ENCODE results near the gene TTC27. TPM values are rescaled to one million over a fixed set of nuclear protein-coding genes. Genes with fewer than 3 reads are reported as not detected.
A peak's percentile ranks its signal among the peaks of the same experiment; 100 is the strongest.

TTC27 gene
- total and polyA plus RNA-seq, 3 experiments from 2014 or later: 22.1 to 41.7 (median 40.9) TPM

GRCh38 chr2:32783933-32784332 is 156.1 kb downstream of the TTC27 start:
- POLR2A ChIA-PET: no interaction called here

GRCh38 chr2:32787207-32787606 is 159.4 kb downstream of the TTC27 start:
- no peaks in the 10 kb centered on the region for H3K27me3 Mint-ChIP-seq

More at GRCh38 chr2:32783933-32784332, 156.1 kb downstream of the TTC27 start:
- no peak for DNase-seq
- Histone ChIP-seq H3K4me1 (ENCODE audit: insufficient read depth, low read length) (no peaks in the 10 kb centered on the region), H3K4me3 (ENCODE audit: low read length) (no peak overlapping the region), H3K27ac (ENCODE audit: low read depth, low read length) (no peak overlapping the region), H3K27me3 (ENCODE audit: insufficient read depth, low read length, poor library complexity, severe bottlenecking) (no peaks in the 10 kb centered on the region), H3K9me3 (ENCODE audit: low read length) (peaks cover 3% of the 10 kb centered on the region), H3K36me3 (ENCODE audit: insufficient read depth, low read length) (peaks cover 24% of the 10 kb centered on the region)
- no peak overlapping the region for H3K27ac Mint-ChIP-seq
- H3K4me3 Mint-ChIP-seq: no peak overlapping the region
- H3K36me3 Mint-ChIP-seq: peaks cover 51 to 80% (median 74%) of the 10 kb centered on the region in 3 donors
- H3K27me3 Mint-ChIP-seq: no peaks in the 10 kb centered on the region
- peaks cover 0 to 1% (median 0%) of the 10 kb centered on the region in 3 donors for H3K4me1 Mint-ChIP-seq
- peaks cover 0 to 17% (median 13%) of the 10 kb centered on the region in 5 donors for H3K9me3 Mint-ChIP-seq
- CTCF ChIA-PET: no interaction called here

DNA sequence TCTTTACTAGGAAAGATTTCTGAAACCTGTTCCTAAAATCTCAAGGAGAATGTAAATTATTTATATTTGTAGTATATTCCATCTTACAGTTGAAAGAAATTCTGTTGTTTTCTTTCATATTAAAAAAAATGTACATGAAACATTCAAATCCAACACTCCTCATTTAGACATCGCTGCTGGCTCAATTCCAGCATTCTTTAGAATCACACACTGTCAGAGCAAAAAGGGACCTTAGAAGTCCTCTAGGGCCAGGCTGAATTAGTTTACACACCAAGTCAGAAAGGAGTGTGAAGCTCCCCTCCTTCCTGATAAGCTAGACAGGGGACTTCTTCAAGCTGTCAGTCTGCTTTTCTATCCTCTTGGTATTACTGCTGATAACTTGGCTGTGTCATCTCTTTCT is 160.3 kb downstream of the TTC27 start:
- peaks cover 50 to 77% (median 54%) of the 10 kb centered on the region in 3 donors for H3K36me3 Mint-ChIP-seq
- Histone ChIP-seq H3K4me3 (ENCODE audit: low read length) (no peak overlapping the region), H3K36me3 (ENCODE audit: insufficient read depth, low read length) (peaks cover 5% of the 10 kb centered on the region), H3K27me3 (ENCODE audit: insufficient read depth, low read length, poor library complexity, severe bottlenecking) (no peaks in the 10 kb centered on the region), H3K4me1 (ENCODE audit: insufficient read depth, low read length) (no peaks in the 10 kb centered on the region), H3K27ac (ENCODE audit: low read depth, low read length) (no peak overlapping the region), H3K9me3 (ENCODE audit: low read length) (no peaks in the 10 kb centered on the region)
- H3K27me3 Mint-ChIP-seq: no peaks in the 10 kb centered on the region
- no peak overlapping the region for H3K4me3 Mint-ChIP-seq
- DNase-seq: no peak
- H3K4me1 Mint-ChIP-seq: peaks cover 0 to 1% (median 0%) of the 10 kb centered on the region in 3 donors
- ChIA-PET POLR2A (no interaction called here), CTCF (no interaction called here)
- H3K27ac Mint-ChIP-seq: no peak overlapping the region
- no peaks in the 10 kb centered on the region for H3K9me3 Mint-ChIP-seq

More at GRCh38 chr2:32787207-32787606, 159.4 kb downstream of the TTC27 start:
- Mint-ChIP-seq H3K4me1 (peaks cover 0 to 1% (median 0%) of the 10 kb centered on the region in 3 donors), H3K36me3 (peaks cover 49 to 75% (median 57%) of the 10 kb centered on the region in 3 donors), H3K27ac (no peak overlapping the region), H3K9me3 (no peaks in the 10 kb centered on the region), H3K4me3 (no peak overlapping the region)
- CTCF ChIA-PET: no interaction called here
- Histone ChIP-seq H3K4me3 (ENCODE audit: low read length) (no peak overlapping the region), H3K9me3 (ENCODE audit: low read length) (no peaks in the 10 kb centered on the region), H3K27me3 (ENCODE audit: insufficient read depth, low read length, poor library complexity, severe bottlenecking) (no peaks in the 10 kb centered on the region), H3K4me1 (ENCODE audit: insufficient read depth, low read length) (no peaks in the 10 kb centered on the region), H3K36me3 (ENCODE audit: insufficient read depth, low read length) (peaks cover 5% of the 10 kb centered on the region), H3K27ac (ENCODE audit: low read depth, low read length) (no peak overlapping the region)
- DNase-seq: no peak
- POLR2A ChIA-PET: no interaction called here

- POLR2A ChIA-PET: no interaction called here
- Histone ChIP-seq H3K27ac (ENCODE audit: low read depth, low read length) (no peak overlapping the region), H3K4me3 (ENCODE audit: low read length) (no peak overlapping the region), H3K27me3 (ENCODE audit: insufficient read depth, low read length, poor library complexity, severe bottlenecking) (no peaks in the 10 kb centered on the region), H3K4me1 (ENCODE audit: insufficient read depth, low read length) (no peaks in the 10 kb centered on the region), H3K9me3 (ENCODE audit: low read length) (no peaks in the 10 kb centered on the region), H3K36me3 (ENCODE audit: insufficient read depth, low read length) (peaks cover 5% of the 10 kb centered on the region)
- CTCF ChIA-PET: no interaction called here
- Mint-ChIP-seq H3K27me3 (no peaks in the 10 kb centered on the region), H3K9me3 (no peaks in the 10 kb centered on the region), H3K27ac (no peak overlapping the region), H3K4me3 (no peak overlapping the region), H3K4me1 (no peaks in the 10 kb centered on the region), H3K36me3 (peaks cover 32 to 57% (median 40%) of the 10 kb centered on the region in 3 donors)
- no peak for DNase-seq
Observed at GRCh38 chr2:32792416-32792815, 164.6 kb downstream of the TTC27 start.

- Mint-ChIP-seq H3K9me3 (no peaks in the 10 kb centered on the region), H3K36me3 (peaks cover 18 to 34% (median 20%) of the 10 kb centered on the region in 3 donors), H3K27ac (no peak overlapping the region), H3K4me1 (no peaks in the 10 kb centered on the region), H3K27me3 (no peaks in the 10 kb centered on the region), H3K4me3 (no peak overlapping the region)
- Histone ChIP-seq H3K4me3 (ENCODE audit: low read length) (no peak overlapping the region), H3K36me3 (ENCODE audit: insufficient read depth, low read length) (no peaks in the 10 kb centered on the region), H3K9me3 (ENCODE audit: low read length) (no peaks in the 10 kb centered on the region), H3K27me3 (ENCODE audit: insufficient read depth, low read length, poor library complexity, severe bottlenecking) (no peaks in the 10 kb centered on the region), H3K27ac (ENCODE audit: low read depth, low read length) (no peak overlapping the region), H3K4me1 (ENCODE audit: insufficient read depth, low read length) (no peaks in the 10 kb centered on the region)
- CTCF ChIA-PET: no interaction called here
- POLR2A ChIA-PET: no interaction called here
- DNase-seq: no peak
Observed at GRCh38 chr2:32798829-32799228, 171.0 kb downstream of the TTC27 start.

DNA sequence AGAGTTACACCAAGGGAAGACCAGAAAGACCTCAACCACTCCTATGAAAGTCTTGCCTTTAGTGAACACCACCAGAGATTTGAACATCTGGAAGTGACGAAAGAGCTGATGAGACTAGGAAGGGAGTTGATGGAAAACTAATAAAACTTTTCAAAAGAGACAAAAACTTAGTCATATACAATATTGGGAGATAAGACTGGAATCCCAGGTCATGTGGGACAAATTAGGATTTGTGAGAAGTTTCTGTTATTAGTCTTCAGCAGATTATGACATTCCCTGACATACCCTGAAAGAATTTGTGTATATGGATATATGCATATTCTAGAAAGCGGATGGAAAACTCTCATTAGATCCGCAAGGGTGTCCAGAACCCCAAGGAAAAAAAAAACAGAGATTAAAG is 173.9 kb downstream of the TTC27 start:
- Mint-ChIP-seq H3K4me3 (no peak overlapping the region), H3K27me3 (no peaks in the 10 kb centered on the region), H3K4me1 (no peaks in the 10 kb centered on the region), H3K36me3 (peaks cover 0 to 18% (median 14%) of the 10 kb centered on the region in 3 donors), H3K27ac (no peak overlapping the region), H3K9me3 (no peaks in the 10 kb centered on the region)
- POLR2A ChIA-PET: no interaction called here
- DNase-seq: no peak
- Histone ChIP-seq H3K4me3 (ENCODE audit: low read length) (no peak overlapping the region), H3K4me1 (ENCODE audit: insufficient read depth, low read length) (no peaks in the 10 kb centered on the region), H3K9me3 (ENCODE audit: low read length) (no peaks in the 10 kb centered on the region), H3K27ac (ENCODE audit: low read depth, low read length) (no peak overlapping the region), H3K36me3 (ENCODE audit: insufficient read depth, low read length) (no peaks in the 10 kb centered on the region), H3K27me3 (ENCODE audit: insufficient read depth, low read length, poor library complexity, severe bottlenecking) (no peaks in the 10 kb centered on the region)
- CTCF ChIA-PET: no interaction called here

GRCh38 chr2:32802877-32803276 is 175.0 kb downstream of the TTC27 start:
- no peak for DNase-seq
- Histone ChIP-seq H3K9me3 (ENCODE audit: low read length) (no peaks in the 10 kb centered on the region), H3K36me3 (ENCODE audit: insufficient read depth, low read length) (no peaks in the 10 kb centered on the region), H3K4me1 (ENCODE audit: insufficient read depth, low read length) (no peaks in the 10 kb centered on the region), H3K27ac (ENCODE audit: low read depth, low read length) (no peak overlapping the region), H3K27me3 (ENCODE audit: insufficient read depth, low read length, poor library complexity, severe bottlenecking) (no peaks in the 10 kb centered on the region), H3K4me3 (ENCODE audit: low read length) (no peak overlapping the region)
- Mint-ChIP-seq H3K27me3 (no peaks in the 10 kb centered on the region), H3K4me1 (no peaks in the 10 kb centered on the region), H3K9me3 (no peaks in the 10 kb centered on the region), H3K36me3 (peaks cover 0 to 20% (median 14%) of the 10 kb centered on the region in 3 donors), H3K27ac (peak overlapping the region in 2 of 8 donors; percentile 23 to 37), H3K4me3 (no peak overlapping the region)
- ChIA-PET CTCF (no interaction called here), POLR2A (no interaction called here)

DNA sequence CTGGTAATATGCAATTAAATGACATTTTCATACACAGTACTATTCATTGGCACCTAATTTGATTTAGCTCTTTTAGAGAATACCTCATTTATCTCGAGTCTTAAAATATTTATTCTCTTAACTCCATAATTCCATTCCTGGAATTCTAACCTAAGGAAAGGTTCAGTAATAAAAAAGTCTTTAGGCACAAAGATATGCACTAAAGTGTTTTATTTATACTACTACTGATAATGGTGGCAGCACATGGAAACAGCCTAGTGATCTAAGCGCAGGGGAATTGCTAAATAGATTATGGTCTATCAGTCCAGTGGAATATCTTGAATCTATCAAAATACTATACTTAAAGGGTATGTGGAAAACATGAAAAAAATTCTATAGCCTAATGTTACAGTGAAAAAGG is 176.4 kb downstream of the TTC27 start:
- no peaks in the 10 kb centered on the region for H3K27me3 Mint-ChIP-seq
- peaks cover 6 to 27% (median 21%) of the 10 kb centered on the region in 3 donors for H3K36me3 Mint-ChIP-seq
- DNase-seq: no peak
- CTCF ChIA-PET: no interaction called here
- no peaks in the 10 kb centered on the region for H3K4me1 Mint-ChIP-seq
- POLR2A ChIA-PET: no interaction called here
- Histone ChIP-seq H3K9me3 (ENCODE audit: low read length) (no peaks in the 10 kb centered on the region), H3K27ac (ENCODE audit: low read depth, low read length) (no peak overlapping the region), H3K4me3 (ENCODE audit: low read length) (no peak overlapping the region), H3K4me1 (ENCODE audit: insufficient read depth, low read length) (no peaks in the 10 kb centered on the region), H3K36me3 (ENCODE audit: insufficient read depth, low read length) (no peaks in the 10 kb centered on the region), H3K27me3 (ENCODE audit: insufficient read depth, low read length, poor library complexity, severe bottlenecking) (no peaks in the 10 kb centered on the region)
- no peaks in the 10 kb centered on the region for H3K9me3 Mint-ChIP-seq
- no peak overlapping the region for H3K4me3 Mint-ChIP-seq
- no peak overlapping the region for H3K27ac Mint-ChIP-seq

All from CD8-positive, alpha-beta memory T cell (primary cell).